Ascending aorta (tissue), 2 donors: Measurements from ENCODE around the gene NCOA1. TPM values are rescaled to one million over a fixed set of nuclear protein-coding genes. Genes with fewer than 3 reads are reported as not detected.

Source experiments
- DNase-seq, 2 donors: peaks; one replicate each; pipeline ENCODE4 v3.0.0-alpha.2; 2019; ENCODE audit warnings: low spot score in 2 of 2
- H3K27ac ChIP-seq, 2 donors: fragments of 200-600 bp; sonication (generic); one replicate each; pipeline ENCODE4 v1.5.1; 2016 to 2017; ENCODE audit warnings: mild to moderate bottlenecking in 1 of 2
- H3K27me3 ChIP-seq: fragments of 200-600 bp; sonication (generic); one replicate; pipeline ENCODE4 v1.5.1; 2017
- H3K36me3 ChIP-seq, 2 donors: fragments of 200-600 bp; sonication (generic); one replicate each; pipeline ENCODE4 v1.5.1; 2016
- H3K4me1 ChIP-seq, 2 donors: fragments of 200-600 bp; sonication (generic); one replicate each; pipeline ENCODE4 v1.5.1; 2016 to 2017; ENCODE audit warnings: mild to moderate bottlenecking in 1 of 2
- H3K4me3 ChIP-seq, 2 donors: fragments of 200-600 bp; sonication (generic); one replicate each; pipeline ENCODE4 v1.5.1; 2016 to 2017; ENCODE audit warnings: mild to moderate bottlenecking in 1 of 2
- H3K9me3 ChIP-seq, 2 donors: fragments of 200-600 bp; sonication (generic); one replicate each; pipeline ENCODE4 v1.5.1; 2016
- intact Hi-C: fragments of 100-400 bp; cut with DNase I; formaldehyde crosslinking; loops from one replicate; pipeline ENCODE4 v1.15.1; 2023
- total RNA-seq: library from RNA; depleted of rRNA; stranded (reverse); fragments of >200 nt; gene quantifications from one replicate; pipeline ENCODE4 v1.1.0, GENCODE V29; 2016
- TF ChIP-seq, protein P1 (sequence below), 3 experiments: fragments of 200-600 bp in 2 of 3; fragments of 450-650 bp in 1 of 3; sonication (generic) in 2 of 3; IDR thresholded peaks; one replicate each; pipeline ENCODE4 v1.5.1; 2016 to 2019; ENCODE audit warnings: antibody characterized with exemption in 3 of 3, mild to moderate bottlenecking in 1 of 3, moderate library complexity in 1 of 3

Gene NCOA1
- total RNA-seq, 1 donor from 2014 or later, result 19.3 TPM

DNA sequence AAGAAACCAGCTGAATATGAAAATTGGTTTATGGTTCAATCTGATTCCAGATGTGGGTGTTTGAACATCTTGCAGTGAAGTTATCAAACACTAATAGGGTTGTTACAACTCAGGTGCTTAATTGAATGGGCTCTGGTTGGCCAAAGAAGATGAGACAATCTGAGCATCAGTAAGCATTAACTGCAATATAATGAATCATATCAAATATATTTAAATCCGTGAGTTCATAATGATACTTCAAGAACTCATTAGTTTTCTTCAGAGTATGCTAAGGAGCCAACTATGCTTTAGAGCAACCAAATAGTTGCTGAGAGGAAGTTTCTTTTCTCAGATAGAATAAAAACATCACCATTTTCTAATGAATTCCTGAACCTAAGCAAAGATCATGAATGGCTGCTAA lies 79.2 kb downstream of the NCOA1 start:
- intact Hi-C loops, result no loop called here
- H3K27me3 ChIP-seq, result no peaks in the 10 kb centered on the region

DNA sequence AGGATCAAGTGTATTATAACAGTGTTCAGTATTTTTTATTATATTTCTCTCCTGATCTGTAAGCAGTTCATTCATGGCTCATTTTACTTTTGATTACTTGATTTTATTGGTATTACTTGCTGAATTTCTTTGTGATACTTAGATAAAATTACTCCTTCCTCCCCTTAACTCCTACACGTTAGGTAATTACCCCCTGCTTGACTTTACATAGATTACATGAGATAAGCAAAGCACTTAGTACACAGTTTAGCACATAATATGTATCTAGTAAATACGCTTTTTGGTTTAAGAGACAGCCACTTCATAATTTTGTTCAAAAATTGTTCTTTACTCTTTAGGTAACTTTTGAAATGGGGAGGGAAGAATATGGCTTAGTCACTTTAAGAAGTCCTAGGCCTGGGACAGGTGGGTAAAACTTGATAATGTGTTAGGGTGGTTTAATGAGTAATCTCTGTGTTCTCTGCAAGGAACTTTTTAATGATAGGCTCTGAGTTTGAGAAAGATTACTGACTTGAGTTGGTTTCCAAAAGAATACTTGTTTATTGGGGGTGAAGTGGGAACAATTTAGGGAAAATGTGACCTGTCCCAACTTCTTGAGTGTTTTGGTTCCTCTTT lies 80.9 kb downstream of the NCOA1 start:
- no peak for DNase-seq
- H3K4me3 ChIP-seq, result no peak overlapping the region
- no peaks in the 10 kb centered on the region for H3K9me3 ChIP-seq
- H3K27me3 ChIP-seq, result no peaks in the 10 kb centered on the region
- TF ChIP-seq, protein P1, sequence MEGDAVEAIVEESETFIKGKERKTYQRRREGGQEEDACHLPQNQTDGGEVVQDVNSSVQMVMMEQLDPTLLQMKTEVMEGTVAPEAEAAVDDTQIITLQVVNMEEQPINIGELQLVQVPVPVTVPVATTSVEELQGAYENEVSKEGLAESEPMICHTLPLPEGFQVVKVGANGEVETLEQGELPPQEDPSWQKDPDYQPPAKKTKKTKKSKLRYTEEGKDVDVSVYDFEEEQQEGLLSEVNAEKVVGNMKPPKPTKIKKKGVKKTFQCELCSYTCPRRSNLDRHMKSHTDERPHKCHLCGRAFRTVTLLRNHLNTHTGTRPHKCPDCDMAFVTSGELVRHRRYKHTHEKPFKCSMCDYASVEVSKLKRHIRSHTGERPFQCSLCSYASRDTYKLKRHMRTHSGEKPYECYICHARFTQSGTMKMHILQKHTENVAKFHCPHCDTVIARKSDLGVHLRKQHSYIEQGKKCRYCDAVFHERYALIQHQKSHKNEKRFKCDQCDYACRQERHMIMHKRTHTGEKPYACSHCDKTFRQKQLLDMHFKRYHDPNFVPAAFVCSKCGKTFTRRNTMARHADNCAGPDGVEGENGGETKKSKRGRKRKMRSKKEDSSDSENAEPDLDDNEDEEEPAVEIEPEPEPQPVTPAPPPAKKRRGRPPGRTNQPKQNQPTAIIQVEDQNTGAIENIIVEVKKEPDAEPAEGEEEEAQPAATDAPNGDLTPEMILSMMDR (IDR thresholded peaks at IDR 0.05), result no peak
- intact Hi-C loops, result no loop called here
- no peaks in the 10 kb centered on the region for H3K36me3 ChIP-seq
- peaks cover 0 to 6% of the 10 kb centered on the region in 2 donors for H3K4me1 ChIP-seq
- no peak overlapping the region for H3K27ac ChIP-seq

More for the DNA sequence above, 79.2 kb downstream of the NCOA1 start:
- H3K4me1 ChIP-seq, result no peaks in the 10 kb centered on the region
- TF ChIP-seq, protein P1 (IDR thresholded peaks at IDR 0.05), result no peak
- peaks cover 8 to 16% of the 10 kb centered on the region in 2 donors for H3K36me3 ChIP-seq
- H3K4me3 ChIP-seq, result no peak overlapping the region
- no peaks in the 10 kb centered on the region for H3K9me3 ChIP-seq
- H3K27ac ChIP-seq, result no peak overlapping the region
- no peak for DNase-seq

DNA sequence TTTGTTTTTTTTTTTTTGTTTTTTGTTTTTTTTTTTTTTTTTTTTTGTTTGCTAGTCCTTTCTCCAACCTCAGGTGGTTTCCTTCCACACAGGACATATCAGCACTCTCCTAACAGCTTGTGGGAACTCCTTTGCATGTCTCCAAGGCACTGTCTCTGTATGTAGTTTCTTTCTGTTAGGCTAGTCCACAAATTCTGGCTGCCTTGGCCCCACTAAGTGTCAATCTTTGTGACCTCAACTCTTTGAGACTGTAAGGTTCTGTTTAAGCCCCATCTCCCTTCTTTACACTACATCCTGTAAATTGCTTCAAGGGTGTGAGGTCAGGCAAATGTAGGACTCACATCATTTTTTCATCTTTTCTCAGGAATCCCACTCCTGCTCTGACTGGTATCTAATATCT lies 85.1 kb downstream of the NCOA1 start:
- no peaks in the 10 kb centered on the region for H3K36me3 ChIP-seq
- no peak overlapping the region for H3K4me3 ChIP-seq
- TF ChIP-seq, protein P1 (IDR thresholded peaks at IDR 0.05), result no peak
- H3K4me1 ChIP-seq, result peaks cover 0 to 10% of the 10 kb centered on the region in 2 donors
- intact Hi-C loops, result no loop called here
- H3K27me3 ChIP-seq, result no peaks in the 10 kb centered on the region
- no peaks in the 10 kb centered on the region for H3K9me3 ChIP-seq
- no peak overlapping the region for H3K27ac ChIP-seq
- DNase-seq, result no peak

DNA sequence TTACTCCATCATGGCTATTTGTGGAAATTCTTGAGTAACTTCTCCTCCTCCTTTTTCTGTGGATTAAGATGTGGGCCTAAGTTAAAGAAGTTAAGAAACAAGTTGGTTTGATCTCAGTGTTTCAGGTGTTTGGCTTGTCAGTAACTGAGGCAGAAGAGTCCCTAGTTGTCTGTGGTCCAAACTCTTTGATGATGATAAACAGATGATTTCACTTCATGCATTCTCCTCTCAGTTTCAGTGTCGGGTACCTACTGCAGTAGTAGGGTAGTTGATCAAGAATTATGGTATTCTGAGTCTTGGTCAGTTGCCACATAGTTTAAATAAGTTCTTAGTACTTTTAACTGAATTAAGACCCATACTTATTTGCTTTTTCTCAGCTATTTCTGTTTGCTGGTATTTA lies 85.6 kb downstream of the NCOA1 start:
- intact Hi-C loops, result no loop called here
- peaks cover 0 to 10% of the 10 kb centered on the region in 2 donors for H3K4me1 ChIP-seq
- H3K4me3 ChIP-seq, result no peak overlapping the region
- TF ChIP-seq, protein P1 (IDR thresholded peaks at IDR 0.05), result no peak
- H3K9me3 ChIP-seq, result no peaks in the 10 kb centered on the region
- H3K36me3 ChIP-seq, result no peaks in the 10 kb centered on the region
- no peaks in the 10 kb centered on the region for H3K27me3 ChIP-seq
- no peak for DNase-seq
- no peak overlapping the region for H3K27ac ChIP-seq

DNA sequence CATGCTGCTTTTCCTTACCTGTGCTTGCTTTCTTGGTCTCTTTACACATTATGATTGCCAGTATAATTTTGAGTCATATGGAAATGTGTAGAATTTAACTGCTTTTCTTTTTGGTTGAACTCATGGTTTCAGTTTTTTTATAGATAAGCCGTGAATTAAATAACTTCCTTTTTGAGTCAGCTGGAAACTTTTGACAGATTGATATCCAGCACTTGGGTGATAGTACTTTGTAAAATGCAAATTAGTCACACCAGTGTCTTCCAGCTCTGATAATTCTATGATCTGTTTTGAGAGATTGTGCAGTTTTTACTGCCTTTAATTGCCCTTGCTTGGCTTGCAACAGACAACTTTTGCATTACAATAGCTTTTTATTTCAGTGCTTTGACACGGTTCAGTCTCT lies 86.4 kb downstream of the NCOA1 start:
- Histone ChIP-seq H3K4me3 (no peak overlapping the region), H3K4me1 (peaks cover 0 to 10% of the 10 kb centered on the region in 2 donors), H3K36me3 (no peaks in the 10 kb centered on the region), H3K9me3 (no peaks in the 10 kb centered on the region), H3K27ac (no peak overlapping the region), H3K27me3 (no peaks in the 10 kb centered on the region)
- TF ChIP-seq, protein P1 (IDR thresholded peaks at IDR 0.05), result no peak
- intact Hi-C loops, result no loop called here
- no peak for DNase-seq
